GM12872 (cell line): Measurements from ENCODE around the gene RBKS.

Experiments
- CTCF ChIP-seq: IDR thresholded peaks from 3 replicates; pipeline ENCODE4 v1.5.1; 2011; ENCODE audit warnings: low read depth, mild to moderate bottlenecking, low read length, moderate library complexity; ENCODE audit not compliant: insufficient read depth

RBKS gene

GRCh38 chr2:27854229-27854862 lies 35.8 kb downstream of the RBKS start:
- TF ChIP-seq CTCF, result no peak

GRCh38 chr2:27852691-27853090 lies 37.5 kb downstream of the RBKS start:
- no peak for TF ChIP-seq CTCF

- TF ChIP-seq CTCF, result no peak
Observed at GRCh38 chr2:27849558-27850205, 40.5 kb downstream of the RBKS start.

DNA sequence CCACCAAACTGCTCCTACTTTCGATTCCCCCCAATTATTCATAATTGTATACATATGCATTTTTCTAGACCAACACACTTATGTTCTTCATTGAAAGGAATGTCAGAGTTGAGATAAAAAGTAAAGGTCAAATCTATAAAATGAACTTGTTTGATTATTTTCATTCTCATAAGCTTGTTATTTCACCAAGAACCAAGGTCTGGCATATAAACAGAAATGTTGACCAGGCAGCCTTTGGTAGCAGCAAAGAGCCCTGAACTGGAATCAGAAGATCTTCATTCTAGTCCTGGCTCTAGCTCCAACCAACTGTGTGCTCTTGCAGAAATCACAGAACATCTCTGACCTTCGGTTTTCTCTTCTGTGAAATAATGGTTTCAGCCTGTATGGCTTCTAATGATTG lies 42.9 kb downstream of the RBKS start:
- TF ChIP-seq CTCF, result no peak

GRCh38 chr2:27844821-27845255 lies 45.3 kb downstream of the RBKS start:
- TF ChIP-seq CTCF, result no peak

DNA sequence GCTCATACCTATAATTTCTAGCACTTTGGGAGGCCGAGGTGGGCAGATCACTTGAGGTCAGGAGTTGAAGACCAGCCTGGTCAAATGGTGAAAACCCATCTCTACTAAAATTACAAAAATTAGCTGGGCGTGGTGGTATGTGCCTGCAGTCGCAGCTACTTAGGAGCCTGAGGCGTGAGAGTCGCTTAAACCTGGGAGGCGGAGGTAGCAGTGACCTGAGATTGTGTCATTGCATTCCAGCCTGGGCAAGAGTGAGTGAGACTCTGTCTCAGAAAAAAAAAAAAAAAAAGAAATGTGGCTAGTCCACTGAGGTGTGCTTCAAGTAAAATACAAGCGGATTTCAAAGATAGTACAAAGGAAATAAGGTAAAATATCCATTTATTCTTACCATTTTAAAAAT lies 46.2 kb downstream of the RBKS start:
- TF ChIP-seq CTCF, result no peak

GRCh38 chr2:27842894-27843293 lies 47.3 kb downstream of the RBKS start:
- TF ChIP-seq CTCF, result no peak
